HEK293 (cell line): ENCODE results near the gene HDAC11.

Source experiments
- CTCF ChIP-seq: fragments of 450-650 bp; formaldehyde crosslinking; IDR thresholded peaks from 2 replicates; pipeline ENCODE4 v1.5.1; 2016; ENCODE audit warnings: missing biosample characterization, missing genetic modification characterization
- RBAK ChIP-seq: fragments of 450-650 bp; formaldehyde crosslinking; IDR thresholded peaks from 2 replicates; pipeline ENCODE4 v1.5.1; 2016; ENCODE audit warnings: missing biosample characterization, missing genetic modification characterization
- ZNF19 ChIP-seq: fragments of 450-650 bp; formaldehyde crosslinking; IDR thresholded peaks from 2 replicates; pipeline ENCODE4; 2016; ENCODE audit warnings: missing biosample characterization, missing genetic modification characterization, low read depth
- ZNF202 ChIP-seq: fragments of 450-650 bp; formaldehyde crosslinking; IDR thresholded peaks from 2 replicates; pipeline ENCODE4 v1.5.1; 2016; ENCODE audit warnings: missing biosample characterization, missing genetic modification characterization, borderline replicate concordance
- ZNF214 ChIP-seq: fragments of 450-650 bp; formaldehyde crosslinking; IDR thresholded peaks from 2 replicates; pipeline ENCODE4 v1.5.1; 2017; ENCODE audit warnings: missing biosample characterization, mild to moderate bottlenecking, missing genetic modification characterization, borderline replicate concordance
- ZNF248 ChIP-seq: fragments of 450-650 bp; formaldehyde crosslinking; IDR thresholded peaks from 2 replicates; pipeline ENCODE4 v1.5.1; 2017; ENCODE audit warnings: missing biosample characterization, missing genetic modification characterization
- ZNF274 ChIP-seq, 2 experiments: fragments of 200-500 bp in 1 of 2; fragments of 450-650 bp in 1 of 2; sonication (Bioruptor generic) in 1 of 2; formaldehyde crosslinking in 1 of 2; IDR thresholded peaks; 2 replicates each; pipeline versions ENCODE4 v1.5.1 to v1.6.1; 2014 to 2016; ENCODE audit warnings: borderline replicate concordance in 1 of 2, inconsistent platforms in 1 of 2, low read length in 1 of 2, missing biosample characterization in 1 of 2, missing genetic modification characterization in 1 of 2
- ZNF292 ChIP-seq: fragments of 450-650 bp; formaldehyde crosslinking; IDR thresholded peaks from 2 replicates; pipeline ENCODE4 v1.5.1; 2016; ENCODE audit warnings: low read depth, missing biosample characterization, missing genetic modification characterization, borderline replicate concordance
- ZNF561 ChIP-seq: fragments of 450-650 bp; IDR thresholded peaks from 2 replicates; pipeline ENCODE4 v1.5.1; 2018; ENCODE audit warnings: missing biosample characterization, missing genetic modification characterization, borderline replicate concordance
- ZNF585B ChIP-seq: fragments of 450-650 bp; formaldehyde crosslinking; IDR thresholded peaks from 2 replicates; pipeline ENCODE4 v1.5.1; 2016; ENCODE audit warnings: missing biosample characterization, missing genetic modification characterization
- TF ChIP-seq, protein P1 (sequence below): fragments of 450-650 bp; formaldehyde crosslinking; IDR thresholded peaks from 2 replicates; pipeline ENCODE4 v1.5.1; 2016; ENCODE audit warnings: missing biosample characterization, missing genetic modification characterization

- no peak for TF ChIP-seq ZNF214 (tag by site-specific recombination)
- no peak for TF ChIP-seq CTCF (tag by site-specific recombination)
- TF ChIP-seq ZNF561 (tag by site-specific recombination), result no peak
- no peak for TF ChIP-seq ZNF19 (tag by site-specific recombination)
- TF ChIP-seq, protein P1, sequence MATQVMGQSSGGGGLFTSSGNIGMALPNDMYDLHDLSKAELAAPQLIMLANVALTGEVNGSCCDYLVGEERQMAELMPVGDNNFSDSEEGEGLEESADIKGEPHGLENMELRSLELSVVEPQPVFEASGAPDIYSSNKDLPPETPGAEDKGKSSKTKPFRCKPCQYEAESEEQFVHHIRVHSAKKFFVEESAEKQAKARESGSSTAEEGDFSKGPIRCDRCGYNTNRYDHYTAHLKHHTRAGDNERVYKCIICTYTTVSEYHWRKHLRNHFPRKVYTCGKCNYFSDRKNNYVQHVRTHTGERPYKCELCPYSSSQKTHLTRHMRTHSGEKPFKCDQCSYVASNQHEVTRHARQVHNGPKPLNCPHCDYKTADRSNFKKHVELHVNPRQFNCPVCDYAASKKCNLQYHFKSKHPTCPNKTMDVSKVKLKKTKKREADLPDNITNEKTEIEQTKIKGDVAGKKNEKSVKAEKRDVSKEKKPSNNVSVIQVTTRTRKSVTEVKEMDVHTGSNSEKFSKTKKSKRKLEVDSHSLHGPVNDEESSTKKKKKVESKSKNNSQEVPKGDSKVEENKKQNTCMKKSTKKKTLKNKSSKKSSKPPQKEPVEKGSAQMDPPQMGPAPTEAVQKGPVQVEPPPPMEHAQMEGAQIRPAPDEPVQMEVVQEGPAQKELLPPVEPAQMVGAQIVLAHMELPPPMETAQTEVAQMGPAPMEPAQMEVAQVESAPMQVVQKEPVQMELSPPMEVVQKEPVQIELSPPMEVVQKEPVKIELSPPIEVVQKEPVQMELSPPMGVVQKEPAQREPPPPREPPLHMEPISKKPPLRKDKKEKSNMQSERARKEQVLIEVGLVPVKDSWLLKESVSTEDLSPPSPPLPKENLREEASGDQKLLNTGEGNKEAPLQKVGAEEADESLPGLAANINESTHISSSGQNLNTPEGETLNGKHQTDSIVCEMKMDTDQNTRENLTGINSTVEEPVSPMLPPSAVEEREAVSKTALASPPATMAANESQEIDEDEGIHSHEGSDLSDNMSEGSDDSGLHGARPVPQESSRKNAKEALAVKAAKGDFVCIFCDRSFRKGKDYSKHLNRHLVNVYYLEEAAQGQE, result no peak
- no peak for TF ChIP-seq ZNF585B (tag by site-specific recombination)
- TF ChIP-seq ZNF248 (tag by site-specific recombination), result no peak
- no peak for TF ChIP-seq RBAK (tag by site-specific recombination)
- TF ChIP-seq ZNF292, result no peak
- TF ChIP-seq ZNF202 (tag by site-specific recombination), result no peak
- TF ChIP-seq ZNF274 (IDR thresholded peaks at IDR 0.05; ENCODE audit: low read length), result no peak
- no peak for TF ChIP-seq ZNF274 (tag by site-specific recombination; IDR thresholded peaks at IDR 0.05; ENCODE audit: borderline replicate concordance)
Measured at GRCh38 chr3:13470894-13471574, 9.1 kb upstream of the HDAC11 start.
